HEK293 (cell line): ENCODE results near the gene G2E3.

Experiments
- CTCF ChIA-PET: fragments of 350-600 bp; formaldehyde crosslinking; extraction: SDS; loops from one replicate; lab custom pipeline; 2021; ENCODE audit warnings: antibody characterized with exemption; lab: Yijun Ruan, JAX
- POLR2A ChIA-PET: fragments of 300-600 bp; formaldehyde crosslinking; extraction: SDS; loops from one replicate; lab custom pipeline; 2020; ENCODE audit warnings: antibody characterized with exemption, inconsistent platforms; lab: Yijun Ruan, JAX
- H3K27ac ChIP-seq: fragments of 200-500 bp; sonication (Bioruptor generic); 2 replicates; pipeline ENCODE4 v1.5.1; 2014; ENCODE audit warnings: low read depth, low read length, control low read depth, inconsistent platforms; ENCODE audit errors: extremely low read depth
- H3K36me3 ChIP-seq, 2 experiments: fragments of 200-500 bp in 1 of 2; sonication (Bioruptor generic) in 1 of 2; 1 replicate in 1 of 2; 2 replicates in 1 of 2; pipeline ENCODE4 v1.5.1; 2014 to 2017; ENCODE audit warnings: inconsistent platforms in 2 of 2, low read length in 2 of 2; ENCODE audit not compliant: control insufficient read depth in 2 of 2, insufficient read depth in 1 of 2
- H3K4me1 ChIP-seq: fragments of 200-500 bp; sonication (Bioruptor generic); 2 replicates; pipeline ENCODE4 v1.5.1; 2014; ENCODE audit warnings: mild to moderate bottlenecking, low read length, inconsistent platforms; ENCODE audit not compliant: control insufficient read depth, insufficient read depth
- H3K4me3 ChIP-seq: 2 replicates; pipeline ENCODE4 v1.5.1; 2011; ENCODE audit warnings: low read depth, mild to moderate bottlenecking, control low read depth, low read length, moderate library complexity
- H3K9me3 ChIP-seq: fragments of 200-500 bp; sonication (Bioruptor generic); 2 replicates; pipeline ENCODE4 v1.5.1; 2014; ENCODE audit warnings: low read depth, low read length, inconsistent platforms; ENCODE audit not compliant: control insufficient read depth, insufficient read depth
- BCL11A ChIP-seq: fragments of 450-650 bp; formaldehyde crosslinking; IDR thresholded peaks from 2 replicates; pipeline ENCODE4 v1.5.1; 2016; ENCODE audit warnings: low read depth, missing biosample characterization, missing genetic modification characterization
- BCL11B ChIP-seq: fragments of 450-650 bp; formaldehyde crosslinking; IDR thresholded peaks from 2 replicates; pipeline ENCODE4 v1.5.1; 2016; ENCODE audit warnings: low read depth, missing biosample characterization, missing genetic modification characterization
- IKZF3 ChIP-seq: fragments of 450-650 bp; IDR thresholded peaks from 2 replicates; pipeline ENCODE4 v1.5.0; 2018; ENCODE audit warnings: missing biosample characterization, mild to moderate bottlenecking, missing genetic modification characterization, moderate library complexity
- MYNN ChIP-seq: fragments of 450-650 bp; formaldehyde crosslinking; IDR thresholded peaks from 2 replicates; pipeline ENCODE4 v1.5.1; 2016; ENCODE audit warnings: missing biosample characterization, missing genetic modification characterization, borderline replicate concordance
- PRDM1 ChIP-seq: fragments of 450-650 bp; formaldehyde crosslinking; IDR thresholded peaks from 2 replicates; pipeline ENCODE4; 2016; ENCODE audit warnings: missing biosample characterization, missing genetic modification characterization
- ZFP69B ChIP-seq: fragments of 450-650 bp; formaldehyde crosslinking; IDR thresholded peaks from 2 replicates; pipeline ENCODE4 v1.5.1; 2016; ENCODE audit warnings: missing biosample characterization, missing genetic modification characterization
- ZNF146 ChIP-seq: fragments of 450-650 bp; formaldehyde crosslinking; IDR thresholded peaks from 2 replicates; pipeline ENCODE4 v1.5.1; 2016; ENCODE audit warnings: missing biosample characterization, missing genetic modification characterization
- ZNF157 ChIP-seq: fragments of 450-650 bp; formaldehyde crosslinking; IDR thresholded peaks from 2 replicates; pipeline ENCODE4 v1.5.1; 2016; ENCODE audit warnings: missing biosample characterization, missing genetic modification characterization
- ZNF169 ChIP-seq: fragments of 450-650 bp; formaldehyde crosslinking; IDR thresholded peaks from 2 replicates; pipeline ENCODE4 v1.5.1; 2016; ENCODE audit warnings: missing biosample characterization, missing genetic modification characterization
- ZNF175 ChIP-seq: fragments of 450-650 bp; formaldehyde crosslinking; IDR thresholded peaks from 2 replicates; pipeline ENCODE4 v1.5.1; 2016; ENCODE audit warnings: missing biosample characterization, missing genetic modification characterization
- ZNF19 ChIP-seq: fragments of 450-650 bp; formaldehyde crosslinking; IDR thresholded peaks from 2 replicates; pipeline ENCODE4; 2016; ENCODE audit warnings: missing biosample characterization, missing genetic modification characterization, low read depth
- ZNF211 ChIP-seq: fragments of 450-650 bp; formaldehyde crosslinking; IDR thresholded peaks from 2 replicates; pipeline ENCODE4 v1.5.1; 2016; ENCODE audit warnings: low read depth, missing biosample characterization, missing genetic modification characterization
- ZNF24 ChIP-seq: fragments of 450-650 bp; formaldehyde crosslinking; IDR thresholded peaks from 2 replicates; pipeline ENCODE4 v1.5.1; 2016; ENCODE audit warnings: missing biosample characterization, missing genetic modification characterization
- ZNF335 ChIP-seq: fragments of 450-650 bp; formaldehyde crosslinking; conservative IDR thresholded peaks from 2 replicates; pipeline ENCODE4 v1.5.1; 2016; ENCODE audit warnings: missing biosample characterization, missing genetic modification characterization
- ZNF366 ChIP-seq: fragments of 450-650 bp; formaldehyde crosslinking; conservative IDR thresholded peaks from 2 replicates; pipeline ENCODE4 v1.5.1; 2016; ENCODE audit warnings: missing biosample characterization, missing genetic modification characterization
- ZNF416 ChIP-seq: fragments of 450-650 bp; formaldehyde crosslinking; IDR thresholded peaks from 2 replicates; pipeline ENCODE4 v1.5.1; 2016; ENCODE audit warnings: missing biosample characterization, missing genetic modification characterization
- ZNF426 ChIP-seq: fragments of 450-650 bp; formaldehyde crosslinking; IDR thresholded peaks from 2 replicates; pipeline ENCODE4 v1.5.1; 2017; ENCODE audit warnings: missing biosample characterization, missing genetic modification characterization, mild to moderate bottlenecking, inconsistent platforms, moderate library complexity
- ZNF513 ChIP-seq: fragments of 450-650 bp; IDR thresholded peaks from 2 replicates; pipeline ENCODE4 v1.5.1; 2018; ENCODE audit warnings: missing biosample characterization, missing genetic modification characterization
- ZNF555 ChIP-seq: fragments of 450-650 bp; formaldehyde crosslinking; conservative IDR thresholded peaks from 2 replicates; pipeline ENCODE4 v1.5.1; 2017; ENCODE audit warnings: missing biosample characterization, mild to moderate bottlenecking, missing genetic modification characterization, inconsistent platforms
- ZNF600 ChIP-seq: fragments of 450-650 bp; formaldehyde crosslinking; IDR thresholded peaks from 2 replicates; pipeline ENCODE4 v1.5.1; 2016; ENCODE audit warnings: missing biosample characterization, missing genetic modification characterization
- ZNF626 ChIP-seq: fragments of 450-650 bp; sonication (Bioruptor Pico); formaldehyde crosslinking; IDR thresholded peaks from 2 replicates; pipeline ENCODE4 v1.5.1; 2018; ENCODE audit warnings: missing biosample characterization, missing genetic modification characterization, inconsistent platforms
- ZNF654 ChIP-seq: fragments of 450-650 bp; formaldehyde crosslinking; IDR thresholded peaks from 2 replicates; pipeline ENCODE4 v1.5.1; 2016; ENCODE audit warnings: low read depth, missing biosample characterization, missing genetic modification characterization
- ZNF660 ChIP-seq: fragments of 450-650 bp; IDR thresholded peaks from 2 replicates; pipeline ENCODE4 v1.5.1; 2018; ENCODE audit warnings: missing biosample characterization, mild to moderate bottlenecking, missing genetic modification characterization
- ZNF776 ChIP-seq: fragments of 450-650 bp; formaldehyde crosslinking; IDR thresholded peaks from 2 replicates; pipeline ENCODE4 v1.5.0; 2017; ENCODE audit warnings: missing biosample characterization, missing genetic modification characterization, borderline replicate concordance
- ZNF792 ChIP-seq: fragments of 450-650 bp; formaldehyde crosslinking; IDR thresholded peaks from 2 replicates; pipeline ENCODE4 v1.5.1; 2016; ENCODE audit warnings: missing biosample characterization, missing genetic modification characterization
- ZSCAN23 ChIP-seq: fragments of 450-650 bp; formaldehyde crosslinking; IDR thresholded peaks from 2 replicates; pipeline ENCODE4 v1.5.1; 2016; ENCODE audit warnings: missing biosample characterization, missing genetic modification characterization
- TF ChIP-seq, protein P1 (sequence below): fragments of 450-650 bp; formaldehyde crosslinking; IDR thresholded peaks from 2 replicates; pipeline ENCODE4 v1.5.1; 2016; ENCODE audit warnings: missing biosample characterization, missing genetic modification characterization, borderline replicate concordance
- TF ChIP-seq, protein P2 (sequence below): fragments of 450-650 bp; formaldehyde crosslinking; IDR thresholded peaks from 2 replicates; pipeline ENCODE4 v1.5.1; 2017; ENCODE audit warnings: missing biosample characterization, missing genetic modification characterization

Gene G2E3

GRCh38 chr14:30520536-30520935, 38.4 kb upstream of the G2E3 start (continued):
- TF ChIP-seq ZNF555: no peak
- no peak for TF ChIP-seq ZNF626 (tag by site-specific recombination)
- TF ChIP-seq ZNF426 (tag by site-specific recombination): no peak
- TF ChIP-seq, protein P1, sequence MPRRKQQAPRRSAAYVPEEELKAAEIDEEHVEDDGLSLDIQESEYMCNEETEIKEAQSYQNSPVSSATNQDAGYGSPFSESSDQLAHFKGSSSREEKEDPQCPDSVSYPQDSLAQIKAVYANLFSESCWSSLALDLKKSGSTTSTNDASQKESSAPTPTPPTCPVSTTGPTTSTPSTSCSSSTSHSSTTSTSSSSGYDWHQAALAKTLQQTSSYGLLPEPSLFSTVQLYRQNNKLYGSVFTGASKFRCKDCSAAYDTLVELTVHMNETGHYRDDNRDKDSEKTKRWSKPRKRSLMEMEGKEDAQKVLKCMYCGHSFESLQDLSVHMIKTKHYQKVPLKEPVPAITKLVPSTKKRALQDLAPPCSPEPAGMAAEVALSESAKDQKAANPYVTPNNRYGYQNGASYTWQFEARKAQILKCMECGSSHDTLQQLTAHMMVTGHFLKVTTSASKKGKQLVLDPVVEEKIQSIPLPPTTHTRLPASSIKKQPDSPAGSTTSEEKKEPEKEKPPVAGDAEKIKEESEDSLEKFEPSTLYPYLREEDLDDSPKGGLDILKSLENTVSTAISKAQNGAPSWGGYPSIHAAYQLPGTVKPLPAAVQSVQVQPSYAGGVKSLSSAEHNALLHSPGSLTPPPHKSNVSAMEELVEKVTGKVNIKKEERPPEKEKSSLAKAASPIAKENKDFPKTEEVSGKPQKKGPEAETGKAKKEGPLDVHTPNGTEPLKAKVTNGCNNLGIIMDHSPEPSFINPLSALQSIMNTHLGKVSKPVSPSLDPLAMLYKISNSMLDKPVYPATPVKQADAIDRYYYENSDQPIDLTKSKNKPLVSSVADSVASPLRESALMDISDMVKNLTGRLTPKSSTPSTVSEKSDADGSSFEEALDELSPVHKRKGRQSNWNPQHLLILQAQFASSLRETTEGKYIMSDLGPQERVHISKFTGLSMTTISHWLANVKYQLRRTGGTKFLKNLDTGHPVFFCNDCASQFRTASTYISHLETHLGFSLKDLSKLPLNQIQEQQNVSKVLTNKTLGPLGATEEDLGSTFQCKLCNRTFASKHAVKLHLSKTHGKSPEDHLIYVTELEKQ (tag by site-specific recombination): no peak
- TF ChIP-seq ZNF366: no peak
- TF ChIP-seq ZNF600 (tag by site-specific recombination): no peak
- no peak for TF ChIP-seq ZNF175 (tag by site-specific recombination)
- TF ChIP-seq ZNF211: no peak

DNA sequence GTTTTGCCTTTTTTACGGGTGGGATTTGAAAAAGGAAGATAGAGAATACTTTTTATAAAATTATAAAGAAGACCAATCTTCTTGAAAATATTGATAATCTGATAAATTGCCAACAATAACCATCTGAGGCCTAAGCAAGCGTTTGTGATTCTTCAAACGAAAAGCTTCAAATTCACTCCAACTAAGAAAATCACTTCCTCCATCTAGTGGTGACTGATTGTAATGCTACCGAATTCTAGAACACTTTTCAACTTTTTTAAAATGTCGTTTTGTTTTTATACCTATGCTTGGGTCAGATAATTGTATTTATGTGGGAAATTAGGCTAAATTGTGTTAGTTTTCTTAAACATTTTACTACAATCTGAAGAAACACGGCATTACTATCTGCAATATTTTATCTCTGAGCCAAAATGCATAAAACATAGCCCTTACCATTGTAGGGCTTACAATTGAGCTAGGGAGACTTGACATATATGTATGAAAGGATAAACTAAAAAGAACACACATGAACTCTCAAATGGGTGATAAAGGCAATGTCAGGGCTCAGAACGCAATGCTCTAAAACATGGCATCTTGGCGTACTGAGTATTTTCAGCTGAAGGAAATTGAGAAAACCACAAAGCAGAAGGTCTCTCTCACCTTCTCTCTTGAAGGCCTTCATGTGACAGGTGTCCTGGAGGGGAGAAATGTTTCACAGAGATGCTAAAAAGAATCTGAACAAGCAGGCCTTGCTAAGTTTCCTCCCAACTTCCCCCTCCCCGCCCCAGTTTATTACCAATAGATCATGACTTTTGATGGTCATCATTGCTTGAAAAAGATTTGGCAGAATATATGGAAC, 36.8 kb upstream of the G2E3 start:
- CTCF ChIA-PET: interaction anchor here (0.7 to 1.4 kb wide), 8 partner anchors 8 to 304 kb away, joined by 3 to 7 read pairs (median 4); no protein-coding TSS in a partner anchor
- POLR2A ChIA-PET: no interaction called here
- Histone ChIP-seq H3K36me3 (no peaks in the 10 kb centered on the region), H3K4me1 (no peaks in the 10 kb centered on the region), H3K4me3 (no peak overlapping the region), H3K27ac (no peak overlapping the region), H3K9me3 (no peaks in the 10 kb centered on the region)
- no peak for TF ChIP-seq ZNF169
- TF ChIP-seq ZNF513 (tag by site-specific recombination): no peak
- peak; percentile 49 for TF ChIP-seq ZNF654 (tag by site-specific recombination)
- TF ChIP-seq BCL11A (tag by site-specific recombination): no peak
- TF ChIP-seq ZNF416 (tag by site-specific recombination): no peak
- no peak for TF ChIP-seq ZNF600 (tag by site-specific recombination)
- TF ChIP-seq IKZF3 (tag by site-specific recombination): no peak
- no peak for TF ChIP-seq ZNF335

DNA sequence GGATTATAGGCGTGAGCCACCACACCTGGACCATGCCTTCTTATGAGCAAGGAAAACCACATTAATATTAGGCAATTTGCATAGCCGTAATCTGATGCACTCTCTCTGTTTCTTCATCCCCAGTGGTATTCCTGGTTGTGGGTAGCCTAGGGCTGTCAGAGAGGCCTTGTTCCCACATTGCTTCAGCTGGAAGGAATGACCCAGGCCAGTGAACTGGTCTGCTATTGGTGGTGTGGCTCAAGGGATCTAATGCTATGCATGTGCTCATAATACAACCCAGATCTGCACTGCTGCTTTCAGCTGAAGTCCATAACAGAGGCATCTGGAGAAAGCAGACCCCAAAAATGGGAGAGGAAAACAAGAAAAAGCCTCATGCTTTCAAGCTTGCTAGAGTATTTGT, 33.1 kb upstream of the G2E3 start:
- ChIA-PET POLR2A (no interaction called here), CTCF (interaction anchor here (1.4 kb wide), 1 partner anchor 13 kb away, joined by 5 read pairs; no protein-coding TSS in a partner anchor)
- Histone ChIP-seq H3K4me3 (no peak overlapping the region), H3K36me3 (no peaks in the 10 kb centered on the region), H3K9me3 (no peaks in the 10 kb centered on the region), H3K27ac (no peak overlapping the region), H3K4me1 (no peaks in the 10 kb centered on the region)
- TF ChIP-seq ZNF24 (tag by site-specific recombination) (no peak), ZNF776 (no peak), ZNF19 (tag by site-specific recombination) (no peak), ZNF654 (tag by site-specific recombination) (no peak), ZSCAN23 (no peak), ZNF146 (tag by site-specific recombination) (no peak), BCL11B (tag by site-specific recombination) (no peak), ZNF792 (tag by site-specific recombination) (no peak), ZNF660 (tag by site-specific recombination) (no peak), ZNF157 (no peak), PRDM1 (no peak), ZFP69B (tag by site-specific recombination) (no peak), MYNN (tag by site-specific recombination) (no peak)
- TF ChIP-seq, protein P2, sequence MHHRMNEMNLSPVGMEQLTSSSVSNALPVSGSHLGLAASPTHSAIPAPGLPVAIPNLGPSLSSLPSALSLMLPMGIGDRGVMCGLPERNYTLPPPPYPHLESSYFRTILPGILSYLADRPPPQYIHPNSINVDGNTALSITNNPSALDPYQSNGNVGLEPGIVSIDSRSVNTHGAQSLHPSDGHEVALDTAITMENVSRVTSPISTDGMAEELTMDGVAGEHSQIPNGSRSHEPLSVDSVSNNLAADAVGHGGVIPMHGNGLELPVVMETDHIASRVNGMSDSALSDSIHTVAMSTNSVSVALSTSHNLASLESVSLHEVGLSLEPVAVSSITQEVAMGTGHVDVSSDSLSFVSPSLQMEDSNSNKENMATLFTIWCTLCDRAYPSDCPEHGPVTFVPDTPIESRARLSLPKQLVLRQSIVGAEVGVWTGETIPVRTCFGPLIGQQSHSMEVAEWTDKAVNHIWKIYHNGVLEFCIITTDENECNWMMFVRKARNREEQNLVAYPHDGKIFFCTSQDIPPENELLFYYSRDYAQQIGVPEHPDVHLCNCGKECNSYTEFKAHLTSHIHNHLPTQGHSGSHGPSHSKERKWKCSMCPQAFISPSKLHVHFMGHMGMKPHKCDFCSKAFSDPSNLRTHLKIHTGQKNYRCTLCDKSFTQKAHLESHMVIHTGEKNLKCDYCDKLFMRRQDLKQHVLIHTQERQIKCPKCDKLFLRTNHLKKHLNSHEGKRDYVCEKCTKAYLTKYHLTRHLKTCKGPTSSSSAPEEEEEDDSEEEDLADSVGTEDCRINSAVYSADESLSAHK (tag by site-specific recombination): no peak
